ENCODE data around the gene ST8SIA5. TPM values are rescaled to one million over a fixed set of nuclear protein-coding genes. Genes with fewer than 3 reads are reported as not detected.

ST8SIA5 gene
- total and polyA plus RNA-seq, 2 experiments from 2014 or later = not detected

- no peaks in the 10 kb centered on the region for H4K20me1 ChIP-seq (ENCODE audit: insufficient read depth)
- H3F3A ChIP-seq (ENCODE audit: insufficient read depth) = no peaks in the 10 kb centered on the region
- no peak for TF ChIP-seq EZH2phosphoT487 (IDR thresholded peaks at IDR 0.05; ENCODE audit: insufficient read depth, low read depth)
- no peaks in the 10 kb centered on the region for H3K9me2 ChIP-seq (ENCODE audit: insufficient read depth)
- in situ Hi-C loops (cut with MboI) = no loop called here
- 47 to 49% methylated on average over 11 of the region's 11 CpGs for WGBS, 2 experiments (ENCODE audit: low coverage in 1 of 2, low lambda C conversion rate in 2 of 2, missing lambda C conversion rate in 2 of 2)
- no peaks in the 10 kb centered on the region for H3K79me2 ChIP-seq (ENCODE audit: insufficient read depth)
- no peaks in the 10 kb centered on the region for H3K9me3 ChIP-seq (ENCODE audit: low read depth)
- peak; percentile 4 for DNase-seq
- H3K4me1 ChIP-seq (ENCODE audit: insufficient read depth) = 0 out of 2 replicates have a peak, but pooled peaks cover 4% of the 10 kb centered on the region
- no peaks in the 10 kb centered on the region for H3K36me3 ChIP-seq (ENCODE audit: low read depth)
- no peak overlapping the region for H3K4me3 ChIP-seq
- no peak overlapping the region for H3K27ac ChIP-seq
- H3K27me3 ChIP-seq (replicated peaks; ENCODE audit: insufficient read depth) = 0 out of 2 replicates have a peak, but pooled peaks cover 4% of the 10 kb centered on the region
- no peak overlapping the region for H3K9ac ChIP-seq
- peak overlapping the region; percentile 77 for H2AFZ ChIP-seq
- peak overlapping the region; percentile 7 for H3K4me2 ChIP-seq (ENCODE audit: unreplicated experiment)
Measured at GRCh38 chr18:46624127-46624526, 132.7 kb downstream of the ST8SIA5 start.

GRCh38 chr18:46623541-46623940 lies 133.3 kb downstream of the ST8SIA5 start:
- no peak overlapping the region for H3K4me3 ChIP-seq
- H3K36me3 ChIP-seq (ENCODE audit: low read depth) = no peaks in the 10 kb centered on the region
- in situ Hi-C loops (cut with MboI) = no loop called here
- H2AFZ ChIP-seq = peak overlapping the region; percentile 77
- TF ChIP-seq EZH2phosphoT487 (IDR thresholded peaks at IDR 0.05; ENCODE audit: insufficient read depth, low read depth) (no peak), EZH2 (IDR thresholded peaks at IDR 0.05; ENCODE audit: insufficient read depth, poor library complexity, severe bottlenecking) (no peak)
- H3K9me3 ChIP-seq (ENCODE audit: low read depth) = no peaks in the 10 kb centered on the region
- no peaks in the 10 kb centered on the region for H3F3A ChIP-seq (ENCODE audit: insufficient read depth)
- H3K9ac ChIP-seq = no peak overlapping the region
- H3K4me2 ChIP-seq (ENCODE audit: unreplicated experiment) = peak overlapping the region; percentile 7
- 0 out of 2 replicates have a peak, but pooled peaks cover 4% of the 10 kb centered on the region for H3K27me3 ChIP-seq (replicated peaks; ENCODE audit: insufficient read depth)
- DNase-seq = peak; percentile 25
- 14 to 21% methylated on average over 9 to 10 of the region's 10 CpGs for WGBS, 2 experiments (ENCODE audit: low coverage in 1 of 2, low lambda C conversion rate in 2 of 2, missing lambda C conversion rate in 2 of 2)
- no peak overlapping the region for H3K27ac ChIP-seq
- 0 out of 2 replicates have a peak, but pooled peaks cover 4% of the 10 kb centered on the region for H3K4me1 ChIP-seq (ENCODE audit: insufficient read depth)
- no peaks in the 10 kb centered on the region for H4K20me1 ChIP-seq (ENCODE audit: insufficient read depth)
- no peaks in the 10 kb centered on the region for H3K9me2 ChIP-seq (ENCODE audit: insufficient read depth)
- no peaks in the 10 kb centered on the region for H3K79me2 ChIP-seq (ENCODE audit: insufficient read depth)

GRCh38 chr18:46622999-46623398 lies 133.9 kb downstream of the ST8SIA5 start:
- no peaks in the 10 kb centered on the region for H3K36me3 ChIP-seq (ENCODE audit: low read depth)
- H3K4me2 ChIP-seq (ENCODE audit: unreplicated experiment) = no peak overlapping the region
- no peak overlapping the region for H3K9ac ChIP-seq
- H3K9me2 ChIP-seq (ENCODE audit: insufficient read depth) = no peaks in the 10 kb centered on the region
- no peaks in the 10 kb centered on the region for H3K79me2 ChIP-seq (ENCODE audit: insufficient read depth)
- peak overlapping the region; percentile 77; the same call in 1 of the 2 replicates for H2AFZ ChIP-seq
- H3K27ac ChIP-seq = no peak overlapping the region
- 86% methylated on average over 3 of the region's 3 CpGs for WGBS, 2 experiments (ENCODE audit: low coverage in 1 of 2, low lambda C conversion rate in 2 of 2, missing lambda C conversion rate in 2 of 2)
- H3K27me3 ChIP-seq (replicated peaks; ENCODE audit: insufficient read depth) = 0 out of 2 replicates have a peak, but pooled peaks cover 4% of the 10 kb centered on the region
- no peaks in the 10 kb centered on the region for H3F3A ChIP-seq (ENCODE audit: insufficient read depth)
- H4K20me1 ChIP-seq (ENCODE audit: insufficient read depth) = no peaks in the 10 kb centered on the region
- 0 out of 2 replicates have a peak, but pooled peaks cover 4% of the 10 kb centered on the region for H3K4me1 ChIP-seq (ENCODE audit: insufficient read depth)
- H3K4me3 ChIP-seq = no peak overlapping the region
- no peak for TF ChIP-seq EZH2 (IDR thresholded peaks at IDR 0.05; ENCODE audit: insufficient read depth, poor library complexity, severe bottlenecking)
- H3K9me3 ChIP-seq (ENCODE audit: low read depth) = no peaks in the 10 kb centered on the region
- in situ Hi-C loops (cut with MboI) = no loop called here
- DNase-seq = peak; percentile 30

GRCh38 chr18:46622451-46622850 lies 134.4 kb downstream of the ST8SIA5 start:
- no peak overlapping the region for H3K27ac ChIP-seq
- in situ Hi-C loops (cut with MboI) = no loop called here
- no peaks in the 10 kb centered on the region for H3F3A ChIP-seq (ENCODE audit: insufficient read depth)
- H2AFZ ChIP-seq = no peak overlapping the region
- 0 out of 2 replicates have a peak, but pooled peaks cover 4% of the 10 kb centered on the region for H3K27me3 ChIP-seq (replicated peaks; ENCODE audit: insufficient read depth)
- H3K4me3 ChIP-seq = no peak overlapping the region
- WGBS, 2 experiments (ENCODE audit: low coverage in 1 of 2, low lambda C conversion rate in 2 of 2, missing lambda C conversion rate in 2 of 2) = 82 to 84% methylated on average over 4 of the region's 4 CpGs
- H3K36me3 ChIP-seq (ENCODE audit: low read depth) = no peaks in the 10 kb centered on the region
- no peak overlapping the region for H3K4me2 ChIP-seq (ENCODE audit: unreplicated experiment)
- no peak for TF ChIP-seq EZH2phosphoT487 (IDR thresholded peaks at IDR 0.05; ENCODE audit: insufficient read depth, low read depth)
- no peak for TF ChIP-seq EZH2 (IDR thresholded peaks at IDR 0.05; ENCODE audit: insufficient read depth, poor library complexity, severe bottlenecking)
- DNase-seq = no peak
- no peaks in the 10 kb centered on the region for H4K20me1 ChIP-seq (ENCODE audit: insufficient read depth)
- H3K9me2 ChIP-seq (ENCODE audit: insufficient read depth) = no peaks in the 10 kb centered on the region
- no peaks in the 10 kb centered on the region for H3K79me2 ChIP-seq (ENCODE audit: insufficient read depth)
- H3K9ac ChIP-seq = no peak overlapping the region
- H3K9me3 ChIP-seq (ENCODE audit: low read depth) = no peaks in the 10 kb centered on the region
- 0 out of 2 replicates have a peak, but pooled peaks cover 4% of the 10 kb centered on the region for H3K4me1 ChIP-seq (ENCODE audit: insufficient read depth)

GRCh38 chr18:46621871-46622270 lies 135.0 kb downstream of the ST8SIA5 start:
- no peaks in the 10 kb centered on the region for H3K9me3 ChIP-seq (ENCODE audit: low read depth)
- no peaks in the 10 kb centered on the region for H3K9me2 ChIP-seq (ENCODE audit: insufficient read depth)

More at GRCh38 chr18:46621871-46622270, 135.0 kb downstream of the ST8SIA5 start:
- Histone ChIP-seq H3K27me3 (replicated peaks; ENCODE audit: insufficient read depth) (0 out of 2 replicates have a peak, but pooled peaks cover 1% of the 10 kb centered on the region), H3K27ac (no peak overlapping the region), H3K79me2 (ENCODE audit: insufficient read depth) (no peaks in the 10 kb centered on the region), H3F3A (ENCODE audit: insufficient read depth) (no peaks in the 10 kb centered on the region), H3K4me2 (ENCODE audit: unreplicated experiment) (no peak overlapping the region), H4K20me1 (ENCODE audit: insufficient read depth) (no peaks in the 10 kb centered on the region), H3K4me3 (no peak overlapping the region), H2AFZ (no peak overlapping the region), H3K36me3 (ENCODE audit: low read depth) (no peaks in the 10 kb centered on the region), H3K9ac (no peak overlapping the region), H3K4me1 (ENCODE audit: insufficient read depth) (0 out of 2 replicates have a peak, but pooled peaks cover 4% of the 10 kb centered on the region)
- TF ChIP-seq EZH2phosphoT487 (IDR thresholded peaks at IDR 0.05; ENCODE audit: insufficient read depth, low read depth) (no peak), EZH2 (IDR thresholded peaks at IDR 0.05; ENCODE audit: insufficient read depth, poor library complexity, severe bottlenecking) (no peak)
- in situ Hi-C loops (cut with MboI) = no loop called here
- WGBS, 2 experiments (ENCODE audit: low coverage in 1 of 2, low lambda C conversion rate in 2 of 2, missing lambda C conversion rate in 2 of 2) = 40 to 47% methylated on average over 2 of the region's 2 CpGs
- no peak for DNase-seq

Data from GM23248 (cell line).